Coronary artery (tissue), 2 donors: ENCODE measurements around the gene SYNDIG1.
A peak's percentile ranks its signal among the peaks of the same experiment; 100 is the strongest.

Experiments
- DNase-seq: peaks from one replicate; pipeline ENCODE4 v3.0.0-alpha.2; 2017; ENCODE audit warnings: low spot score
- H3K27ac ChIP-seq, 2 donors: fragments of 200-600 bp; sonication (generic); one replicate each; pipeline ENCODE4 v1.5.1; 2016 to 2019
- H3K4me3 ChIP-seq: fragments of 200-600 bp; sonication (generic); 2 replicates; pipeline ENCODE4 v1.5.1; 2016; ENCODE audit warnings: mild to moderate bottlenecking, moderate library complexity
- TF ChIP-seq, protein P1 (sequence below): fragments of 200-600 bp; sonication (generic); IDR thresholded peaks from one replicate; pipeline ENCODE4 v1.5.1; 2019; ENCODE audit warnings: antibody characterized with exemption

The SYNDIG1 gene

DNA sequence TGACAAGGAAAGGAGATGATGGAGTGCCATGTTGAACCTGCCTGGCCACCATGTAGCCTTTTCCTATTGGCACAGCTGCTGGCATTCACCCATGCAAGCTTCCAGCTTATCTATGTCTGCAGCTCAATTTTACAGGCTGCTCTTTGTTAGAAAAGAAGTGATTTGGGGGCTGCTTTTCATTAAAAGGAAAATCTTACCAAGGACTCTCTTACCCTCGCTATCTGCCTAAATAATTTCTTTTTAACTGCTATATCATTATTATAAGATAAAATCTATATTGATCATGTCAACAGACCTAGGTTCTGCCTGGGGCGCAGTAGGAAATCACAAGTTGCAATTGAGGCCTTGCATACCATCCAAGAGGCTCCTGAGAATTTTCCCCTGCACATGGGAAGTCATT is 167.2 kb downstream of the SYNDIG1 start:
- TF ChIP-seq, protein P1, sequence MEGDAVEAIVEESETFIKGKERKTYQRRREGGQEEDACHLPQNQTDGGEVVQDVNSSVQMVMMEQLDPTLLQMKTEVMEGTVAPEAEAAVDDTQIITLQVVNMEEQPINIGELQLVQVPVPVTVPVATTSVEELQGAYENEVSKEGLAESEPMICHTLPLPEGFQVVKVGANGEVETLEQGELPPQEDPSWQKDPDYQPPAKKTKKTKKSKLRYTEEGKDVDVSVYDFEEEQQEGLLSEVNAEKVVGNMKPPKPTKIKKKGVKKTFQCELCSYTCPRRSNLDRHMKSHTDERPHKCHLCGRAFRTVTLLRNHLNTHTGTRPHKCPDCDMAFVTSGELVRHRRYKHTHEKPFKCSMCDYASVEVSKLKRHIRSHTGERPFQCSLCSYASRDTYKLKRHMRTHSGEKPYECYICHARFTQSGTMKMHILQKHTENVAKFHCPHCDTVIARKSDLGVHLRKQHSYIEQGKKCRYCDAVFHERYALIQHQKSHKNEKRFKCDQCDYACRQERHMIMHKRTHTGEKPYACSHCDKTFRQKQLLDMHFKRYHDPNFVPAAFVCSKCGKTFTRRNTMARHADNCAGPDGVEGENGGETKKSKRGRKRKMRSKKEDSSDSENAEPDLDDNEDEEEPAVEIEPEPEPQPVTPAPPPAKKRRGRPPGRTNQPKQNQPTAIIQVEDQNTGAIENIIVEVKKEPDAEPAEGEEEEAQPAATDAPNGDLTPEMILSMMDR, result no peak

DNA sequence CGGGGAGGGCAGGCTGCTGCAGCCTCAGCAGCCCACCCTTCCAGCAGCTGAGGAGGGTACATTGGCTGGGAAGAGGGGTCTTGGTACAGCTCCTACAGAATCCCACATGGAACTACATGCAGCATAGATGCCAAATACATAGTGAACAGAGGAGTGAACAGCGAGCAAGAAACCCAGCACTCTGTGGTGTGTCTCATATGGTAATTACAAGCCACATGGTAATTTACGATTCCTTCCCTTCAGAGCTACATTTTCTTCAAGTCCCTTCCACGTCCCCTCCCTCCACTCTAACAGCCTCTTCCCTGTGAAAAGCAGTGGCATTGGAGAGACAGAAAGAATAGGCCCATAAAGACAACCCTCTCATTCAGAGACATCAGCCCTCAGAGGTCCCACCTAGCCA is 167.7 kb downstream of the SYNDIG1 start:
- Histone ChIP-seq H3K27ac (no peak overlapping the region), H3K4me3 (no peak overlapping the region)
- peak; percentile 46 for DNase-seq
- TF ChIP-seq, protein P1, result no peak

More for the DNA sequence above, 167.2 kb downstream of the SYNDIG1 start:
- Histone ChIP-seq H3K27ac (no peak overlapping the region), H3K4me3 (no peak overlapping the region)
- no peak for DNase-seq

DNA sequence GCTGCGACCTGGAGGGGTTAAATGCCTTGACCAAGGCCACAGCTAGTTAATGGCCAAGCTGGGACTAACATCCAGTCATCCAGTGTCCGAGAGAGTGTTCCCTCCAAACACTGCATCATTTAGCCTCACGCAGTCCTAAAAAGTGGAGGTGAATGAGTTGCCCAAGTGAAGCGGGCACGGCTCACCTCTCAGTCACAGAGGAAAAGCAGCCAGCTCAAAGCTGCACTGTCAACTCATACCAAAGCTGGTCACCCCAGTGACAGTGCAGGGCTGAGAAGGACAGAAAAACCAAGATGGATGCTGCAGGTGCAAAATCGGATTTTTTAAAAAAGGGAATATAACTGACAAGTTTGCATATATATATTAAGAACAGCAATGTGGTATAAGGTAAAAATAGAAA is 168.5 kb downstream of the SYNDIG1 start:
- DNase-seq, result peak; percentile 53
- Histone ChIP-seq H3K4me3 (no peak overlapping the region), H3K27ac (no peak overlapping the region)
- TF ChIP-seq, protein P1, result no peak

DNA sequence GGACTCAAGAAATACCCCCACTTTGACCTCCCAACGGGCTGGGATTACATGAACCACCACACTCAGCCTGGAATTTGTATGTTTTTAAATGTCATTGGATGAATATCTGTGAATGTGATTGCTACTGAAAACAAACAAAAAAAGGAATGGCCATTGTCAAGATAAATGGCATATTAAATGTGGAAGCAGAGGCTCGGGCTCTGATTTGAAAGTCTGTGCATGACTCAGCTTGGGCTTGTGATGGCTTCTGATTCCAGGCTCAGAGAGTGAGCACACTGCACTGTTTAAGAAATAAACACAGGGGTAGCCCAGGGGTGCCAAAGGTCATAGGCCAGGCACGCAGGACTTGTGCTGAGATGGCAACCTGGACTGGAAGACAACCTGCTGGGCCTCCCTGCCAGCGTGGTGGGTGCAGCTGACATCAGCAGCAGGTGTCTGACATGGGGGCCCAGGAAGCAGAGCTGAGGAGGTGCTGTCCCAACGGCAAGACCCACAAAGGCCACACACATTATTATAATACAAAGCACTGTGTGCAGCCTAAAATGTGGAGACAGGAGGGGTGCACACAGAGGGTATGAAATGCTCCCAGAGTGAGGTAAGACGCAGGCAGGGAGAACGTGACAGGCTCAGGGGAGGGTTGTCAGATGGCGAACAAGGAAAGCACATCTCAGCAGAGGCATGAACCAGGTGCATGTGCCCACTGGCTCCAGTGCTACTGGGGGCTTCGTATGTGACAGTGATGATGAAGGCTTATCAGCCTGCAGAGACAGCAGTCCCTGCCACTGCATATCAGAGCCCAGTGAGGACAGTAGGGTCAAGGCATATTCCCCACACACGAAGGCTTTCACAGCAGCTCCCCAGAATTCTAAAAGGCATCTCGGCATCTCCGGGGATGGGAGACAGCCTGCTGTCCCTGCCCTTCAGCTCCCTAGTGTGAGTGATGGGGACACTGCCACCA is 169.4 kb downstream of the SYNDIG1 start:
- no peak overlapping the region for H3K4me3 ChIP-seq
- H3K27ac ChIP-seq, result no peak overlapping the region
- TF ChIP-seq, protein P1, result no peak
- DNase-seq, result peak; percentile 33

DNA sequence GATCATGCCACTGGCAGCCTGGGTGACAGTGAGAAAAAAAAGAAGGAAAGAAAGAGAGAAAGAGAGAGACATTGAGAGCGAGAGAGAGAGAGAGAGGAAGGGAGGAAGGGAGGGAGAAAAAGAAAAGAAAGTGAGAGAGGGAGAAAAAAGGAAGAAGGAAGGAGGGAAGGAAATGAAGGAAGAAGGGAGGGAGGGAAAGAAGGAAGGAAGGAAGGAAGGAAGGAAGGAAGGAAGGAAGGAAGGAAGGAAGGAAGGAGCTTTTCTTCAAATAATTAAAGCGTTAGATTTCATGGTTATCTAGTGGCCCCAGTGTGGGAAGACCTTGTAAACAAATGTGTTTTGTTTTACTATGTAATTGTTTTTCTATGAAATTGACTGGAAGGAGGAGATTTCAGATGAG is 170.8 kb downstream of the SYNDIG1 start:
- DNase-seq, result no peak
- TF ChIP-seq, protein P1, result no peak
- no peak overlapping the region for H3K27ac ChIP-seq
- no peak overlapping the region for H3K4me3 ChIP-seq

DNA sequence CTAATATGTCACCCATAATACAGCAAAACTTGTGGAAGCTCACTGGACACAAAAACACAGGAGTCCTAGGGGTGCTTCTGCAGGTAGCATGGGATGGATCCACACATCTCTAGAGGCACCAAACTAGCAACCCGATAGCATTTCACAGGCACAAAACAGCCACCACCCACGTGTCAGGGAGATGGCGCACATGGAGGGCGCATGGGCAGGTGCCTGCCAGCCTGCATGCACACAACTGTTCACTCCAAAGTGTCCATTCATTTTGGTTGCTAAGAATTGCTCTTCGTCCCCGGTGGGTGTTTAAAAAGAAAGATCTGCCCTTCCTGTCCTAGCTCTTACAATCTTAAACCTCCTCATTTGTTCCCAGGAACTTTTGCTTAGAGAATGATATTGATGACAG is 171.3 kb downstream of the SYNDIG1 start:
- no peak overlapping the region for H3K27ac ChIP-seq
- TF ChIP-seq, protein P1, result no peak
- H3K4me3 ChIP-seq, result no peak overlapping the region
- peak; percentile 50 for DNase-seq
